IMR-90 (cell line): ENCODE results near the gene TAF11L8. TPM values are rescaled to one million over a fixed set of nuclear protein-coding genes. Genes with fewer than 3 reads are reported as not detected.

Source experiments
- ATAC-seq: fragments of 200-7000 bp; cut with Tn5 transposase; 2 replicates; pipeline ENCODE4 v1.9.1; 2020; ENCODE audit warnings: low read depth, mild to moderate bottlenecking, moderate library complexity
- BruUV-seq: library from RNA; stranded (reverse); fragments of 400-500 nt; replicated peaks from 2 replicates; lab custom pipeline; 2021; lab: Mats Ljungman, UMichigan
- CTCF ChIA-PET: fragments of 300-600 bp; formaldehyde crosslinking; extraction: SDS; loops from one replicate; lab custom pipeline; 2021; ENCODE audit warnings: antibody characterized with exemption; lab: Yijun Ruan, JAX
- POLR2A ChIA-PET: fragments of 300-600 bp; sonication (Branson Sonifier 250); formaldehyde crosslinking; loops from one replicate; lab custom pipeline; 2022; ENCODE audit warnings: antibody characterized with exemption; ENCODE audit not compliant: unreplicated experiment; lab: Charles Lee
- DNase-seq: peaks from one replicate; pipeline ENCODE4 v3.0.0; 2013
- H2AFZ ChIP-seq: replicated peaks from 2 replicates; pipeline ENCODE3; 2013; ENCODE audit warnings: low read length, mild to moderate bottlenecking; ENCODE audit not compliant: poor library complexity
- H2AK5ac ChIP-seq: 2 replicates; pipeline ENCODE4 v1.6.1; 2013; ENCODE audit warnings: low read depth, low read length, inconsistent platforms
- H2AK9ac ChIP-seq: replicated peaks from 2 replicates; pipeline ENCODE3; 2013; ENCODE audit warnings: mild to moderate bottlenecking, low read depth, low read length, moderate library complexity; ENCODE audit not compliant: poor library complexity
- H2BK120ac ChIP-seq: 2 replicates; pipeline ENCODE4 v1.6.1; 2013; ENCODE audit warnings: low read depth, low read length, inconsistent platforms
- H2BK15ac ChIP-seq: 3 replicates; pipeline ENCODE4 v1.6.1; 2013; ENCODE audit warnings: low read depth, low read length, inconsistent platforms
- H2BK20ac ChIP-seq: 2 replicates; pipeline ENCODE4 v1.6.1; 2013; ENCODE audit warnings: low read depth, mild to moderate bottlenecking, inconsistent platforms, low read length, moderate library complexity
- H2BK5ac ChIP-seq: 2 replicates; pipeline ENCODE4 v1.6.1; 2013; ENCODE audit warnings: mild to moderate bottlenecking, low read depth, low read length, inconsistent platforms; ENCODE audit not compliant: poor library complexity, severe bottlenecking
- H3K14ac ChIP-seq: replicated peaks from 2 replicates; pipeline ENCODE4 v1.6.1; 2013; ENCODE audit warnings: low read depth, low read length, inconsistent platforms
- H3K18ac ChIP-seq: 2 replicates; pipeline ENCODE4 v1.6.1; 2013; ENCODE audit warnings: low read depth, low read length, control low read depth
- H3K23ac ChIP-seq: 2 replicates; pipeline ENCODE4 v1.6.1; 2013; ENCODE audit warnings: low read depth, low read length, inconsistent platforms
- H3K27ac ChIP-seq: 2 replicates; pipeline ENCODE4 v1.5.1; 2013; ENCODE audit warnings: mild to moderate bottlenecking, control low read depth, low read length; ENCODE audit not compliant: insufficient read depth
- H3K27me3 ChIP-seq: 2 replicates; pipeline ENCODE4 v1.6.1; 2013; ENCODE audit warnings: low read length; ENCODE audit not compliant: control insufficient read depth, insufficient read depth
- H3K36me3 ChIP-seq: 2 replicates; pipeline ENCODE4 v1.6.1; 2013; ENCODE audit warnings: low read length, mixed read lengths; ENCODE audit not compliant: control insufficient read depth, insufficient read depth
- H3K4ac ChIP-seq: 2 replicates; pipeline ENCODE4 v1.6.1; 2013; ENCODE audit warnings: low read depth, low read length, inconsistent platforms
- H3K4me1 ChIP-seq: 2 replicates; pipeline ENCODE4 v1.6.1; 2013; ENCODE audit warnings: low read length, mixed read lengths; ENCODE audit not compliant: control insufficient read depth, insufficient read depth
- H3K4me2 ChIP-seq: 2 replicates; pipeline ENCODE4 v1.6.1; 2013; ENCODE audit warnings: low read depth, mild to moderate bottlenecking, control low read depth, low read length, moderate library complexity
- H3K4me3 ChIP-seq: 2 replicates; pipeline ENCODE4 v1.5.1; 2013; ENCODE audit warnings: low read depth, mild to moderate bottlenecking, control low read depth, low read length, moderate library complexity; ENCODE audit not compliant: insufficient read depth
- H3K56ac ChIP-seq: 2 replicates; pipeline ENCODE4 v1.6.1; 2013; ENCODE audit warnings: low read length, inconsistent platforms; ENCODE audit not compliant: insufficient read depth; ENCODE audit errors: extremely low read depth
- H3K79me1 ChIP-seq, 2 experiments: 2 replicates each; pipeline ENCODE4 v1.6.1; 2013; ENCODE audit warnings: low read length in 2 of 2, inconsistent platforms in 1 of 2, low read depth in 1 of 2
- H3K9ac ChIP-seq: 2 replicates; pipeline ENCODE4 v1.6.1; 2013; ENCODE audit warnings: low read depth, low read length, control low read depth
- H3K9me1 ChIP-seq: 2 replicates; pipeline ENCODE4 v1.6.1; 2013; ENCODE audit warnings: low read length, inconsistent platforms; ENCODE audit not compliant: insufficient read depth
- H3K9me3 ChIP-seq: 2 replicates; pipeline ENCODE4 v1.6.1; 2013; ENCODE audit warnings: low read length; ENCODE audit not compliant: control insufficient read depth, insufficient read depth
- H4K20me1 ChIP-seq: 2 replicates; pipeline ENCODE4 v1.6.1; 2013; ENCODE audit warnings: low read length, inconsistent platforms; ENCODE audit not compliant: insufficient read depth
- H4K5ac ChIP-seq: 2 replicates; pipeline ENCODE4 v1.6.1; 2013; ENCODE audit warnings: mild to moderate bottlenecking, low read depth, low read length, control low read depth
- H4K8ac ChIP-seq, 2 experiments: 2 replicates each; pipeline ENCODE4 v1.6.1; 2013; ENCODE audit warnings: low read depth in 2 of 2, low read length in 2 of 2, control low read depth in 1 of 2, inconsistent platforms in 1 of 2
- H4K91ac ChIP-seq: 2 replicates; pipeline ENCODE4 v1.6.1; 2013; ENCODE audit warnings: low read depth, low read length, inconsistent platforms; ENCODE audit not compliant: insufficient read depth
- NFE2L2 ChIP-seq: fragments of 150-350 bp; IDR thresholded peaks from 2 replicates; pipeline ENCODE4 v1.6.1; 2016; ENCODE audit warnings: low read depth, mild to moderate bottlenecking, low read length
- RAD21 ChIP-seq: IDR thresholded peaks from 2 replicates; pipeline ENCODE4 v1.6.1; 2012; ENCODE audit warnings: low read length, improper control_type of control experiment
- WGBS, 2 experiments: methylation state at CpG; one replicate each; pipeline versions ENCODE4 v1.1.5 to v1.1.7; 2013; ENCODE audit warnings: missing lambda C conversion rate in 2 of 2; ENCODE audit not compliant: insufficient read length in 1 of 2; ENCODE audit errors: extremely low coverage in 2 of 2; 5-methylcytosine and 5-hydroxymethylcytosine counted together
- dilution Hi-C: fragments of 300-500 bp; cut with HindIII; formaldehyde crosslinking; loops from one replicate; pipeline ENCODE4 v1.14.3; 2018; ENCODE audit warnings: low sequenced_read_pairs; ENCODE audit not compliant: unreplicated experiment
- in situ Hi-C: fragments of 300-500 bp; cut with MboI; formaldehyde crosslinking; loops from 3 replicates; pipeline ENCODE4 v1.14.3; 2019; ENCODE audit warnings: low sequenced_read_pairs, inconsistent platforms, mixed read lengths
- intact Hi-C: fragments of 100-400 bp; cut with micrococcal nuclease; formaldehyde crosslinking; loops from 2 replicates; pipeline ENCODE4 v1.10.0; 2022
- polyA plus RNA-seq, 3 experiments: library from polyadenylated mRNA; depleted of rRNA; stranded (reverse); fragments of >200 nt; gene quantifications; 2 replicates each; pipeline ENCODE4 v1.2.3, GENCODE V29; 2012; ENCODE audit warnings: low replicate concordance in 1 of 3
- total RNA-seq: library from RNA; depleted of rRNA; stranded (reverse); fragments of >200 nt; gene quantifications from 2 replicates; pipeline ENCODE4 v1.2.3, GENCODE V29; 2012

TAF11L8 gene
- total and polyA plus RNA-seq, 2 of the 4 experiments (the other 2 are of a cell fraction): not detected

DNA sequence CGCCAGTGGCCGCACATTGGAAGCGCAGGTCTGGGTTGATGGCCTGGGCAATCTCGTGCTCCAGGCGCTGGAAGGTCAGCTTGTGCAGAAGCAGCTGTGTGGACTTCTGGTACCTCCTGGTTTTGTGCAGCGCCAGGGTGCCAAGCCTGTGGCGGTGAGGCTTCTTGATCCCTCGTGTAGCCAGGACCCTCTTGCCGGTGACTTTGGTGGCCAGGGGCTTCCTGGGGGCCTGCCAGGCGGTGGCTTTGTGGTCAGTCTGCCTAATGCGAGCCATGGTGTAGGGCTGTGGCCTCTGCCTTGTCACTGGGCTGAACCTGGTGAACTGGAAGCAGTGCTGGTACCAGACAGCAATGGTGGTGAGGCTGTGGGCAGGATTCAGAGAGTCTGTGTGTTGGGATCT, 34.9 kb upstream of the TAF11L8 start:
- Histone ChIP-seq H3K4ac (no peak overlapping the region), H3K27ac (no peak overlapping the region), H2BK5ac (no peak overlapping the region), H3K4me2 (no peak overlapping the region), H3K9me1 (no peaks in the 10 kb centered on the region), H2BK15ac (no peak overlapping the region), H2BK20ac (no peak overlapping the region), H4K91ac (no peak overlapping the region), H3K14ac (no peak overlapping the region), H3K18ac (no peak overlapping the region), H4K8ac (no peak overlapping the region), H2AFZ (no peak overlapping the region), H2AK5ac (no peak overlapping the region), H4K20me1 (no peaks in the 10 kb centered on the region), H2AK9ac (no peak overlapping the region), H4K5ac (no peak overlapping the region), H3K56ac (no peak overlapping the region), H3K23ac (no peak overlapping the region), H3K4me3 (no peak overlapping the region), H3K9ac (no peak overlapping the region), H3K36me3 (no peaks in the 10 kb centered on the region), H2BK120ac (no peak overlapping the region), H3K27me3 (no peaks in the 10 kb centered on the region), H3K79me1 (no peaks in the 10 kb centered on the region), H3K4me1 (no peaks in the 10 kb centered on the region), H3K9me3 (no peaks in the 10 kb centered on the region; the same call in 1 of the 2 replicates)
- in situ Hi-C loops (no loop called here), dilution Hi-C loops (no loop called here), intact Hi-C loops (no loop called here)
- ChIA-PET CTCF (no interaction called here), POLR2A (no interaction called here)
- BruUV-seq: no TSS peak
- TF ChIP-seq NFE2L2: no peak
- TF ChIP-seq RAD21: no peak
- ATAC-seq (no peak), DNase-seq (no peak)
- WGBS, 2 experiments: 90% methylated on average over 3 of the region's 11 CpGs; no CpG with 5 or more reads in 1 of the 2 experiments
